Osteocyte (in vitro differentiated cells): ENCODE results near the gene STPG2. TPM values are rescaled to one million over a fixed set of nuclear protein-coding genes. Genes with fewer than 3 reads are reported as not detected.

Experiments
- DNase-seq: peaks from one replicate; pipeline ENCODE4 v3.0.0; 2021; ENCODE audit warnings: mixed read lengths; ENCODE audit not compliant: unreplicated experiment; ENCODE audit errors: extremely low spot score
- H3K27ac Mint-ChIP-seq: one replicate; pipeline ENCODE4 v1.8.0; 2021; ENCODE audit warnings: mild to moderate bottlenecking, mixed read lengths; ENCODE audit not compliant: unreplicated experiment
- H3K27me3 Mint-ChIP-seq: one replicate; pipeline ENCODE4 v1.8.0; 2021; ENCODE audit warnings: mixed read lengths; ENCODE audit not compliant: unreplicated experiment
- H3K36me3 Mint-ChIP-seq: one replicate; pipeline ENCODE4 v1.8.0; 2021; ENCODE audit warnings: mixed read lengths; ENCODE audit not compliant: unreplicated experiment
- H3K4me1 Mint-ChIP-seq: one replicate; pipeline ENCODE4 v1.8.0; 2021; ENCODE audit warnings: mixed read lengths; ENCODE audit not compliant: unreplicated experiment
- H3K4me3 Mint-ChIP-seq: one replicate; pipeline ENCODE4 v1.8.0; 2021; ENCODE audit warnings: mild to moderate bottlenecking, moderate library complexity, mixed read lengths; ENCODE audit not compliant: unreplicated experiment
- H3K9me3 Mint-ChIP-seq: one replicate; pipeline ENCODE4 v1.8.0; 2021; ENCODE audit warnings: mixed read lengths; ENCODE audit not compliant: unreplicated experiment
- CTCF ChIP-seq: fragments of 200-600 bp; sonication (generic); IDR thresholded peaks from 2 replicates; pipeline ENCODE4 v1.5.0; 2021; ENCODE audit warnings: antibody characterized with exemption, mild to moderate bottlenecking, moderate library complexity
- total RNA-seq: library from RNA; stranded (reverse); gene quantifications from 2 replicates; pipeline ENCODE4 v1.2.1, GENCODE V29; 2021

STPG2 gene
- total RNA-seq, 1 donor from 2014 or later, result not detected

- no peaks in the 10 kb centered on the region for H3K4me1 Mint-ChIP-seq
- TF ChIP-seq CTCF, result no peak
- no peaks in the 10 kb centered on the region for H3K36me3 Mint-ChIP-seq
- no peak for DNase-seq
- H3K27ac Mint-ChIP-seq, result no peak overlapping the region
- peaks cover 41% of the 10 kb centered on the region for H3K9me3 Mint-ChIP-seq
- no peaks in the 10 kb centered on the region for H3K27me3 Mint-ChIP-seq
- H3K4me3 Mint-ChIP-seq, result no peak overlapping the region
Measured at GRCh38 chr4:97938141-97938540, 205.1 kb downstream of the STPG2 start.

- Mint-ChIP-seq H3K4me3 (no peak overlapping the region), H3K36me3 (no peaks in the 10 kb centered on the region), H3K27me3 (no peaks in the 10 kb centered on the region), H3K27ac (no peak overlapping the region), H3K4me1 (no peaks in the 10 kb centered on the region), H3K9me3 (peaks cover 3% of the 10 kb centered on the region)
- TF ChIP-seq CTCF, result no peak
- no peak for DNase-seq
Measured at GRCh38 chr4:97924341-97924958, 218.8 kb downstream of the STPG2 start.

- Mint-ChIP-seq H3K36me3 (no peaks in the 10 kb centered on the region), H3K9me3 (peaks cover 3% of the 10 kb centered on the region), H3K27ac (no peak overlapping the region), H3K4me1 (no peaks in the 10 kb centered on the region), H3K4me3 (no peak overlapping the region), H3K27me3 (no peaks in the 10 kb centered on the region)
- DNase-seq, result no peak
- no peak for TF ChIP-seq CTCF
Measured at GRCh38 chr4:97923096-97923495, 220.2 kb downstream of the STPG2 start.

GRCh38 chr4:97917115-97917514 is 226.2 kb downstream of the STPG2 start:
- no peak for TF ChIP-seq CTCF
- H3K27me3 Mint-ChIP-seq, result no peaks in the 10 kb centered on the region
- no peak for DNase-seq
- H3K27ac Mint-ChIP-seq, result no peak overlapping the region
- peaks cover 10% of the 10 kb centered on the region for H3K9me3 Mint-ChIP-seq
- H3K36me3 Mint-ChIP-seq, result no peaks in the 10 kb centered on the region
- H3K4me1 Mint-ChIP-seq, result no peaks in the 10 kb centered on the region
- no peak overlapping the region for H3K4me3 Mint-ChIP-seq

GRCh38 chr4:97912156-97912555 is 231.1 kb downstream of the STPG2 start:
- Mint-ChIP-seq H3K36me3 (no peaks in the 10 kb centered on the region), H3K27me3 (no peaks in the 10 kb centered on the region), H3K27ac (no peak overlapping the region), H3K4me3 (no peak overlapping the region), H3K4me1 (no peaks in the 10 kb centered on the region), H3K9me3 (peaks cover 10% of the 10 kb centered on the region)
- no peak for TF ChIP-seq CTCF
- no peak for DNase-seq
